HepG2 (cell line): ENCODE data around the gene STC2. TPM values are rescaled to one million over a fixed set of nuclear protein-coding genes. Genes with fewer than 3 reads are reported as not detected.

Experiments used
- CHCHD3 ChIP-seq: sonication (generic); formaldehyde crosslinking; IDR thresholded peaks from 2 replicates; pipeline ENCODE4 v1.8.0; 2022; ENCODE audit warnings: mild to moderate bottlenecking, missing genetic modification reagents, moderate library complexity
- FLYWCH1 ChIP-seq: sonication (generic); formaldehyde crosslinking; IDR thresholded peaks from 2 replicates; pipeline ENCODE4 v1.8.1; 2023; ENCODE audit warnings: mild to moderate bottlenecking, missing genetic modification reagents
- HMG20B ChIP-seq: conservative IDR thresholded peaks from 2 replicates; pipeline ENCODE4 v1.6.1; 2016; ENCODE audit warnings: missing genetic modification reagents, missing compliant biosample characterization
- KMT2B ChIP-seq: IDR thresholded peaks from 2 replicates; pipeline ENCODE4 v1.6.1; 2016; ENCODE audit warnings: missing genetic modification reagents, missing compliant biosample characterization
- MIER2 ChIP-seq: IDR thresholded peaks from 2 replicates; pipeline ENCODE4 v1.6.1; 2016; ENCODE audit warnings: missing biosample characterization, missing genetic modification reagents
- MLLT10 ChIP-seq: sonication (generic); formaldehyde crosslinking; IDR thresholded peaks from 2 replicates; pipeline ENCODE4 v1.4.0; 2020; ENCODE audit warnings: missing genetic modification reagents
- MYNN ChIP-seq: sonication (generic); formaldehyde crosslinking; IDR thresholded peaks from 2 replicates; pipeline ENCODE4 v1.4.0; 2020; ENCODE audit warnings: mild to moderate bottlenecking, low read depth, missing genetic modification reagents
- RFX3 ChIP-seq: IDR thresholded peaks from 2 replicates; pipeline ENCODE4 v1.6.1; 2016; ENCODE audit warnings: missing biosample characterization, missing genetic modification reagents
- TCF7 ChIP-seq: sonication (generic); IDR thresholded peaks from 2 replicates; pipeline ENCODE4 v1.6.1; 2016; ENCODE audit warnings: antibody characterized with exemption, low read depth
- TEAD3 ChIP-seq: optimal IDR thresholded peaks from 2 replicates; pipeline ENCODE3; 2016; ENCODE audit warnings: borderline replicate concordance
- ZNF24 ChIP-seq: fragments of 450-650 bp; IDR thresholded peaks from 2 replicates; pipeline ENCODE4 v1.6.1; 2017; ENCODE audit warnings: antibody characterized with exemption, mild to moderate bottlenecking
- ZNF253 ChIP-seq: sonication (generic); formaldehyde crosslinking; IDR thresholded peaks from 2 replicates; pipeline ENCODE4 v1.8.0; 2022; ENCODE audit warnings: mild to moderate bottlenecking, missing genetic modification reagents, borderline replicate concordance
- ZNF33A ChIP-seq: sonication (generic); formaldehyde crosslinking; IDR thresholded peaks from 2 replicates; pipeline ENCODE4 v1.5.1; 2020; ENCODE audit warnings: missing genetic modification reagents, mild to moderate bottlenecking, moderate library complexity, borderline replicate concordance
- ZNF546 ChIP-seq: sonication (generic); formaldehyde crosslinking; conservative IDR thresholded peaks from 2 replicates; pipeline ENCODE4 v1.8.1; 2023; ENCODE audit warnings: mild to moderate bottlenecking, missing genetic modification reagents
- ZNF776 ChIP-seq: sonication (generic); formaldehyde crosslinking; IDR thresholded peaks from 2 replicates; pipeline ENCODE4 v1.4.0; 2020; ENCODE audit warnings: mild to moderate bottlenecking, missing genetic modification reagents
- polyA plus RNA-seq, 8 experiments: library from polyadenylated mRNA; depleted of rRNA in 3 of 8; stranded (reverse) in 7 of 8; unstranded in 1 of 8; fragments of >200 nt; fragmentation: Illumina TruSeq in 4 of 8; extraction: Trizol in 4 of 8; gene quantifications; 2 replicates each; pipeline versions ENCODE4 v1.2.1 to v1.2.3, GENCODE V29; 2011 to 2016; ENCODE audit warnings: low read depth in 4 of 8, missing spikeins in 1 of 8, mixed read lengths in 1 of 8; ENCODE audit not compliant: insufficient read depth in 1 of 8
- total RNA-seq, 5 experiments: library from RNA; depleted of rRNA; stranded (reverse); fragments of >200 nt; fragmentation: Illumina TruSeq; extraction: Trizol; gene quantifications; 2 replicates each; pipeline ENCODE4 v1.2.3, GENCODE V29; 2016; ENCODE audit warnings: low read depth in 1 of 5
- TF ChIP-seq, protein P1 (sequence below): sonication (generic); formaldehyde crosslinking; conservative IDR thresholded peaks from 2 replicates; pipeline ENCODE4 v1.8.1; 2023; ENCODE audit warnings: missing genetic modification reagents
- TF ChIP-seq, protein P2 (sequence below): sonication (generic); formaldehyde crosslinking; IDR thresholded peaks from 2 replicates; pipeline ENCODE4 v1.5.1; 2020; ENCODE audit warnings: mild to moderate bottlenecking, moderate library complexity, missing genetic modification reagents
- TF ChIP-seq, protein P3 (sequence below): IDR thresholded peaks from 2 replicates; pipeline ENCODE4 v1.6.1; 2016; ENCODE audit warnings: missing compliant biosample characterization, missing genetic modification reagents, borderline replicate concordance
- TF ChIP-seq, protein P4 (sequence below): sonication (generic); formaldehyde crosslinking; IDR thresholded peaks from 2 replicates; pipeline ENCODE4 v1.8.0; 2023; ENCODE audit warnings: mild to moderate bottlenecking, missing genetic modification reagents
- TF ChIP-seq, protein P5 (sequence below): sonication (generic); formaldehyde crosslinking; IDR thresholded peaks from 2 replicates; pipeline ENCODE4 v1.4.0; 2020; ENCODE audit warnings: mild to moderate bottlenecking, missing genetic modification reagents
- TF ChIP-seq, protein P6 (sequence below): sonication (generic); formaldehyde crosslinking; IDR thresholded peaks from 2 replicates; pipeline ENCODE4 v1.9.0; 2021; ENCODE audit warnings: missing genetic modification reagents, borderline replicate concordance
- TF ChIP-seq, protein P7 (sequence below): IDR thresholded peaks from 2 replicates; pipeline ENCODE4 v1.6.1; 2016; ENCODE audit warnings: missing compliant biosample characterization, missing genetic modification reagents, borderline replicate concordance

The STC2 gene
- total and polyA plus RNA-seq, 2 of the 13 experiments (the other 11 are each of a cell fraction or from before 2014, with no cell fraction given) = 27.1 to 69.2 TPM

DNA sequence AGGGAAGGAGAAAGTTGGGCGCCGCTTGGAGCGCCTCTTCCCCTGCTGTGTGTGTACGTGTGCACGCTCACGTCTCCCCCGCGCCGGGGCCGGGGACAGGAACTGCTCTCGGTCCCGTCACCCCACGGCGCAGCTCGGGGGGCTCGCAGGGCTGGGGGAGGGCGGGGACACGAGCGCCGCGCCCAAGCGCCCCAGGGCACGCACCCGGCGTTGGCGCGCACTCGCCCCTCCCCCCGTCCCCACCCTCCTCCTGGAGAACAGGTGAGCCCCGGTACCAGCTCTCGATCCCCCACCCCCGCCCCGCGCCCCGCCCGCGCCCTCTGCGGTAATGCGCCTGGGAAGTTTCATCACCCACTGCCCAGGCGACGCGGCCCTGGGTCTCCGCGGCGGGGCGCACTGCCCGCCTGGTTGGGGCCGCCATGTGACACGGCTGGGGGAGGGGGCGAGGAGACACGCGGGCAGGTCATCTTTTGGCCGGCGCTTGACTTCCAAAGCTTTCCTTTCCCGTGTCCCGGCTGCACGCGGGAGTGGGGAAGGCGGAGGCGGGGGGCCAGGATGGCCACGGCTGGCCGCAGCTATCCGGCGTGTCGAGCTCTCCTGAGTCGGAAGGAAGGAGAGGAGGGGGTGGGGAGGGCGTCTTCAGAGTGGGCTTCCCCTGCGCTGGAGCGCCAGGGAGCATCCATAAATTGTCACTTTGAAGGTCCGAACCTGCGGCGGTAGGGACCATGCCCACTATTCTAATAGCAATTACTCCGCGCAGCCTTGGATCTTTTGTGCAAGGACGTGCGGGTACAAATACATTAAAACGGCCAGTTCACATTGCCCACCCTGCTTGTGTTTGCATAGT lies 1.5 kb upstream of the STC2 start (continued):
- TF ChIP-seq, protein P1, sequence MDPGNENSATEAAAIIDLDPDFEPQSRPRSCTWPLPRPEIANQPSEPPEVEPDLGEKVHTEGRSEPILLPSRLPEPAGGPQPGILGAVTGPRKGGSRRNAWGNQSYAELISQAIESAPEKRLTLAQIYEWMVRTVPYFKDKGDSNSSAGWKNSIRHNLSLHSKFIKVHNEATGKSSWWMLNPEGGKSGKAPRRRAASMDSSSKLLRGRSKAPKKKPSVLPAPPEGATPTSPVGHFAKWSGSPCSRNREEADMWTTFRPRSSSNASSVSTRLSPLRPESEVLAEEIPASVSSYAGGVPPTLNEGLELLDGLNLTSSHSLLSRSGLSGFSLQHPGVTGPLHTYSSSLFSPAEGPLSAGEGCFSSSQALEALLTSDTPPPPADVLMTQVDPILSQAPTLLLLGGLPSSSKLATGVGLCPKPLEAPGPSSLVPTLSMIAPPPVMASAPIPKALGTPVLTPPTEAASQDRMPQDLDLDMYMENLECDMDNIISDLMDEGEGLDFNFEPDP (CRISPR knock-in tag) = no peak
- TF ChIP-seq MYNN (CRISPR knock-in tag) (no peak; the same call in 1 of the 2 replicates), KMT2B (CRISPR knock-in tag) (peak; percentile 26; the same call in 1 of the 2 replicates), RFX3 (no peak), TEAD3 (CRISPR knock-in tag) (no peak), MLLT10 (CRISPR knock-in tag) (no peak), ZNF253 (peak; percentile 51; the same call in 1 of the 2 replicates), ZNF24 (no peak), HMG20B (CRISPR knock-in tag) (peak; percentile 59), FLYWCH1 (no peak), MIER2 (0 out of 2 replicates have a peak, but pooled peaks have one; percentile 4), TCF7 (no peak), ZNF33A (CRISPR knock-in tag) (no peak), CHCHD3 (CRISPR knock-in tag) (no peak), ZNF546 (CRISPR knock-in tag) (no peak), ZNF776 (CRISPR knock-in tag) (no peak)
- TF ChIP-seq, protein P2, sequence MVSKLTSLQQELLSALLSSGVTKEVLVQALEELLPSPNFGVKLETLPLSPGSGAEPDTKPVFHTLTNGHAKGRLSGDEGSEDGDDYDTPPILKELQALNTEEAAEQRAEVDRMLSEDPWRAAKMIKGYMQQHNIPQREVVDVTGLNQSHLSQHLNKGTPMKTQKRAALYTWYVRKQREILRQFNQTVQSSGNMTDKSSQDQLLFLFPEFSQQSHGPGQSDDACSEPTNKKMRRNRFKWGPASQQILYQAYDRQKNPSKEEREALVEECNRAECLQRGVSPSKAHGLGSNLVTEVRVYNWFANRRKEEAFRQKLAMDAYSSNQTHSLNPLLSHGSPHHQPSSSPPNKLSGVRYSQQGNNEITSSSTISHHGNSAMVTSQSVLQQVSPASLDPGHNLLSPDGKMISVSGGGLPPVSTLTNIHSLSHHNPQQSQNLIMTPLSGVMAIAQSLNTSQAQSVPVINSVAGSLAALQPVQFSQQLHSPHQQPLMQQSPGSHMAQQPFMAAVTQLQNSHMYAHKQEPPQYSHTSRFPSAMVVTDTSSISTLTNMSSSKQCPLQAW (CRISPR knock-in tag) = peak; percentile 70; the same call in 1 of the 2 replicates
- TF ChIP-seq, protein P3, sequence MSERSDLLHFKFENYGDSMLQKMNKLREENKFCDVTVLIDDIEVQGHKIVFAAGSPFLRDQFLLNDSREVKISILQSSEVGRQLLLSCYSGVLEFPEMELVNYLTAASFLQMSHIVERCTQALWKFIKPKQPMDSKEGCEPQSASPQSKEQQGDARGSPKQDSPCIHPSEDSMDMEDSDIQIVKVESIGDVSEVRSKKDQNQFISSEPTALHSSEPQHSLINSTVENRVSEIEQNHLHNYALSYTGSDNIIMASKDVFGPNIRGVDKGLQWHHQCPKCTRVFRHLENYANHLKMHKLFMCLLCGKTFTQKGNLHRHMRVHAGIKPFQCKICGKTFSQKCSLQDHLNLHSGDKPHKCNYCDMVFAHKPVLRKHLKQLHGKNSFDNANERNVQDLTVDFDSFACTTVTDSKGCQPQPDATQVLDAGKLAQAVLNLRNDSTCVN (CRISPR knock-in tag) = peak; percentile 60
- TF ChIP-seq, protein P4, sequence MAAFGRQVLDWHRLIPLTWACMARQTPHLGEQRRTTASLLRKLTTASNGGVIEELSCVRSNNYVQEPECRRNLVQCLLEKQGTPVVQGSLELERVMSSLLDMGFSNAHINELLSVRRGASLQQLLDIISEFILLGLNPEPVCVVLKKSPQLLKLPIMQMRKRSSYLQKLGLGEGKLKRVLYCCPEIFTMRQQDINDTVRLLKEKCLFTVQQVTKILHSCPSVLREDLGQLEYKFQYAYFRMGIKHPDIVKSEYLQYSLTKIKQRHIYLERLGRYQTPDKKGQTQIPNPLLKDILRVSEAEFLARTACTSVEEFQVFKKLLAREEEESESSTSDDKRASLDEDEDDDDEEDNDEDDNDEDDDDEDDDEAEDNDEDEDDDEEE (CRISPR knock-in tag) = no peak
- TF ChIP-seq, protein P5, sequence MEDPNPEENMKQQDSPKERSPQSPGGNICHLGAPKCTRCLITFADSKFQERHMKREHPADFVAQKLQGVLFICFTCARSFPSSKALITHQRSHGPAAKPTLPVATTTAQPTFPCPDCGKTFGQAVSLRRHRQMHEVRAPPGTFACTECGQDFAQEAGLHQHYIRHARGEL (CRISPR knock-in tag) = no peak
- TF ChIP-seq, protein P6, sequence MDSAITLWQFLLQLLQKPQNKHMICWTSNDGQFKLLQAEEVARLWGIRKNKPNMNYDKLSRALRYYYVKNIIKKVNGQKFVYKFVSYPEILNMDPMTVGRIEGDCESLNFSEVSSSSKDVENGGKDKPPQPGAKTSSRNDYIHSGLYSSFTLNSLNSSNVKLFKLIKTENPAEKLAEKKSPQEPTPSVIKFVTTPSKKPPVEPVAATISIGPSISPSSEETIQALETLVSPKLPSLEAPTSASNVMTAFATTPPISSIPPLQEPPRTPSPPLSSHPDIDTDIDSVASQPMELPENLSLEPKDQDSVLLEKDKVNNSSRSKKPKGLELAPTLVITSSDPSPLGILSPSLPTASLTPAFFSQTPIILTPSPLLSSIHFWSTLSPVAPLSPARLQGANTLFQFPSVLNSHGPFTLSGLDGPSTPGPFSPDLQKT (CRISPR knock-in tag) = no peak
- TF ChIP-seq, protein P7, sequence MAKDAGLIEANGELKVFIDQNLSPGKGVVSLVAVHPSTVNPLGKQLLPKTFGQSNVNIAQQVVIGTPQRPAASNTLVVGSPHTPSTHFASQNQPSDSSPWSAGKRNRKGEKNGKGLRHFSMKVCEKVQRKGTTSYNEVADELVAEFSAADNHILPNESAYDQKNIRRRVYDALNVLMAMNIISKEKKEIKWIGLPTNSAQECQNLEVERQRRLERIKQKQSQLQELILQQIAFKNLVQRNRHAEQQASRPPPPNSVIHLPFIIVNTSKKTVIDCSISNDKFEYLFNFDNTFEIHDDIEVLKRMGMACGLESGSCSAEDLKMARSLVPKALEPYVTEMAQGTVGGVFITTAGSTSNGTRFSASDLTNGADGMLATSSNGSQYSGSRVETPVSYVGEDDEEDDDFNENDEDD (CRISPR knock-in tag) = peak; percentile 81; the same call in 1 of the 2 replicates
